Muscle layer of colon (tissue), 2 donors: ENCODE data around the gene RINL.

Experiments
- H3K27ac ChIP-seq: one replicate; pipeline ENCODE4 v1.7.0; 2013; ENCODE audit warnings: low read depth, mild to moderate bottlenecking, low read length, moderate library complexity
- H3K27me3 ChIP-seq, 2 donors: one replicate each; pipeline ENCODE4 v1.7.0; 2013; ENCODE audit warnings: low read length in 2 of 2, mild to moderate bottlenecking in 2 of 2; ENCODE audit not compliant: insufficient read depth in 2 of 2, control insufficient read depth in 1 of 2
- H3K36me3 ChIP-seq: one replicate; pipeline ENCODE4 v1.7.0; 2013; ENCODE audit warnings: mild to moderate bottlenecking, low read length; ENCODE audit not compliant: insufficient read depth
- H3K4me1 ChIP-seq: one replicate; pipeline ENCODE4 v1.7.0; 2013; ENCODE audit warnings: mild to moderate bottlenecking, low read length; ENCODE audit not compliant: insufficient read depth
- H3K4me3 ChIP-seq, 2 donors: one replicate each; pipeline ENCODE4 v1.7.0; 2013; ENCODE audit warnings: low read length in 2 of 2, low read depth in 1 of 2, mild to moderate bottlenecking in 1 of 2, moderate library complexity in 1 of 2
- H3K9ac ChIP-seq: one replicate; pipeline ENCODE4 v1.7.0; 2013; ENCODE audit warnings: low read length
- H3K9me3 ChIP-seq: one replicate; pipeline ENCODE4 v1.7.0; 2013; ENCODE audit warnings: mild to moderate bottlenecking, low read length
- donor health status: abdominal sarcoma.
- donor health status: Adenocarcinoma of cecum.

RINL gene, protein sequence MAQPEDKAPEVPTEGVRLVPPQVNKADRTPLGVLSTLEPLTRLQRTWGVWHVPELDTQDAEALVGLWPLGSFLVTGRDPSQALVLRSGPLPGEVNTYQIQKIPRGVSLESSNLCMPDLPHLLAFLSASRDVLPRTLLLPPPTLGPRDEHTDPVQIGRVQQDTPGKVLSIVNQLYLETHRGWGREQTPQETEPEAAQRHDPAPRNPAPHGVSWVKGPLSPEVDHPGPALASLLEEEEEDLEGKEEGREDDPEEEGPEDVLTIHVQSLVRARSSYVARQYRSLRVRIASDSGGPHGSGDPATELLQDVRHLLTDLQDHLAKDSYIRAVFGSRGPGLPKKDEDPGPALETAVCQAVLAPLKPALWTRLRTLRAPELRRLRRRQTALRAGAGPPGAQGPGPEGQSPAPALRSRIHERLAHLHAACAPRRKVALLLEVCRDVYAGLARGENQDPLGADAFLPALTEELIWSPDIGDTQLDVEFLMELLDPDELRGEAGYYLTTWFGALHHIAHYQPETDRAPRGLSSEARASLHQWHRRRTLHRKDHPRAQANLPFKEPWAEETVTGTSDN

DNA sequence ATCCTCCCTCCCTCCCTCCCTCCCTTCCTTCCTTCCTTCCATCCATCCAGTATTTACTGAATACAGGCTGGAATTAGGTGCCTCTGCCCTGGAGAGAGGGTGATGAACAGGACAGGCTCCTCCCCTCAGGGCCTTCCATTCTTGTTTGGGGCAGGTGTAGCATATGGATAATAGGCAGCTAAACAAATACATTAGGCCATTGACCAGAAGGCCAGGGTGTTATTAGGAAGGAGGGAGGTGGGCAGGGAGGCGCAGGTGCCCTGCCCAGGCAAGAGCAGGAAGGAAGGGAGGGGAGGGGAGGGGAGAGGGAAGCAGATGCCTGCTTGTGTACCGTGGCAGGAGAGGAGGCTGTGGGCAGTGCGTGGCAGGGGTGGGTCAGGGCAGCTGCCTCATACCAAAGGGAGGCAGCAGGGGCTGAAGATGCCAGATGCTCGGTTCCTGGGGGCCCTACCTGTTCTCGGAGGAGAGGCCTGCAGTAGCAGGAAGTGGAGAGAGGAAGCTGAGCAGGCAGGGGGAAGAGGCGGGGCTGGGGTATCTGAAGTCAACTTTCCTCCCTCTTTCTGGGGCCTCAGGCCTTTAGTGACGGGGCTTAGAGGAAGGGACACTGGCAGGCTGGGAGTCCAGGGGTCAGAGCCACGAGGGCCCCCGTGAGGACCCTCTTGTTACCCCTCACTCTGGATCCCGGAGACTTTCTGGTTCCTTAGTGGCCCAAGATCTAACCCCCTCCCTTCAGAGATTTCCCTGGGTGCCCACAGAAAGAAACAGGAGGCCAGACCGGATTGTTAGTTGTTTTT lies at the start of gene RINL:
RINL (minus strand) TSS at position 495 of the 794 bp plus-strand sequence. CDS start 1,533 bp downstream, outside the sequence.
- Histone ChIP-seq H3K9ac (no peak within 1 kb of the TSS), H3K4me3 (no peak within 1 kb of the TSS), H3K4me1 (no peaks in the 10 kb centered on the region), H3K36me3 (peaks cover 26% of the 10 kb centered on the region), H3K27me3 (no peaks in the 10 kb centered on the region), H3K9me3 (no peaks in the 10 kb centered on the region), H3K27ac (no peak within 1 kb of the TSS)

DNA sequence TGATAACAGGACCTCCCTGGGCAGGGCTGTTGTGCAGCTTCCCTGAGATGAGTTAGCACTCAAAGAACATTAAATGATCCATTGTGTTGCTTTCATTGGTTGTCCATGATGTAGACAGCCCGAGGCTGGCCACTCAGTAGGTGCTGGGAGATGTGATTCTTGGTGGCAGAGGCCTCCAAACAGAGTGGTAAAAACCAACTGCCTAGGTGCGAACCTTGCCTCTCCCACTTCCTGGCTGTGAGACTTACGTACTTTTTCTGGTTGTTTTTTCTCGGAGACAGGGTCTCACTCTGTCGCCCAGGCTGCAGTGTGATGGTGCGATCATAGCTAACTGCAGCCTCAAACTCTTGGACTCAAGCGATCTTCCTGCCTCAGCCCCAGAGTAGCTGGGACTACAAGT lies 46.3 kb upstream of the RINL start:
- Histone ChIP-seq H3K9me3 (no peaks in the 10 kb centered on the region), H3K36me3 (peaks cover 8% of the 10 kb centered on the region), H3K27ac (no peak overlapping the region), H3K27me3 (no peaks in the 10 kb centered on the region), H3K9ac (no peak overlapping the region), H3K4me1 (peaks cover 2% of the 10 kb centered on the region), H3K4me3 (no peak overlapping the region)

DNA sequence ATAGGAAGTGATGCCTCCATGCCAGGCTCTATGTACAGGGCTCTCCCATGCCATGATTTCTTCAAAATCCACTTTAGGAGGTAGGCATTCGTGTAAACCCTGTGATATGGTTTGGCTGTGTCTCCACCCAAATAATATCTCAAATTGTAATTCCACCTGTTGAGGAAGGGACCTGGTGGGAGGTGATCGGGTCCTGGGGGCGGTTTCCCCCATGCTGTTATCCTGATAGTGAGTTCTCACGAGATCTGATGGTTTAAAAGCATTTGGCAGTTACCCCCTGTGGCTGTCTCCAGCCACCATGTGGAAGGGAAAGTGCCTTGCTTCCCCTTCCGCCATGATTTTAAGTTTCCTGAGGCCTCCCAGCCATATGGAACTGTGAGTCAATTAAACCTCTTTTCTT lies 44.4 kb upstream of the RINL start:
- Histone ChIP-seq H3K9ac (no peak overlapping the region), H3K27me3 (no peaks in the 10 kb centered on the region), H3K27ac (no peak overlapping the region), H3K4me3 (no peak overlapping the region), H3K4me1 (no peaks in the 10 kb centered on the region), H3K9me3 (no peaks in the 10 kb centered on the region), H3K36me3 (peaks cover 8% of the 10 kb centered on the region)

DNA sequence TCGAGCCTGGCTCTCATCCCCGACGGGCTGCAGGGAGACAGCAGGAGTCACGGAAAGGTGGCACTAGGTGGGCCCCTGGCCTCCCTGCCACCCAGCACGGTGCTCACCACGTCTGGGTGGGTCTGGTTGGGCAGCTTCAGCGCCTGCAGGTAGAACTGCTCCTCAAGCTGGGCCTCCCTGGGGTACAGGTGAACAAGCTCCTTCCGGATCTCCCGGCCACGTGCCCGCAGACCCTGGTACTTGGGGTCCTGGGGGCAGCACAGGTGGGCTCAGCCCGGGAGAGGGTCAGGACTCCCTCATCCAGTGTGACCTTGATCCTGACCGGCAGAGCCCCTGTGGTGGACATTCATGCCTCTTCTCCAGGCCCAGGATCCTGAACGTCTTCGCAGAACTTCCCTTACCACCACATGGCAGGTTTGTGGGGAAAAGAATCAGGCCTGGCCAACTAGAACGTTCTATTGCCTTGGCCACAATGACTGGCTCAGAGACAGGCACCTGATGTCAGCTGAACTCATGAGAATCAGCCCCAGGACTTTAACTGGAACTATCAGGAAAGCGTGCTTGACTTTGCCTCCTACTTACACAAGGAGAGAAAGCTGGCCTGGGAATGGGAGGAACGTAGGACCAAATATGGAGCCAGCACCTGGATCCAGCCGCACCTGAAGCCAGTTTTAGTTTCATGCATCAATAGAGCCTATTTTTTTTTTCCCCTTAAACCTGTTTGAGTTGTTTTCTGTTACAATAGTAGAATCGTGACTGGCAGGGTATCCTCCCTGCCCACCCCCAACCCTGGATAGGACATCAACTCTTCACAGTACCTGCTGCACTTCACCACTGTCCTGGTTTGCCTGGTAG lies 43.6 kb upstream of the RINL start:
- Histone ChIP-seq H3K9ac (no peak overlapping the region), H3K9me3 (no peaks in the 10 kb centered on the region), H3K36me3 (peaks cover 8% of the 10 kb centered on the region), H3K4me3 (no peak overlapping the region), H3K27ac (no peak overlapping the region), H3K4me1 (no peaks in the 10 kb centered on the region), H3K27me3 (no peaks in the 10 kb centered on the region)

DNA sequence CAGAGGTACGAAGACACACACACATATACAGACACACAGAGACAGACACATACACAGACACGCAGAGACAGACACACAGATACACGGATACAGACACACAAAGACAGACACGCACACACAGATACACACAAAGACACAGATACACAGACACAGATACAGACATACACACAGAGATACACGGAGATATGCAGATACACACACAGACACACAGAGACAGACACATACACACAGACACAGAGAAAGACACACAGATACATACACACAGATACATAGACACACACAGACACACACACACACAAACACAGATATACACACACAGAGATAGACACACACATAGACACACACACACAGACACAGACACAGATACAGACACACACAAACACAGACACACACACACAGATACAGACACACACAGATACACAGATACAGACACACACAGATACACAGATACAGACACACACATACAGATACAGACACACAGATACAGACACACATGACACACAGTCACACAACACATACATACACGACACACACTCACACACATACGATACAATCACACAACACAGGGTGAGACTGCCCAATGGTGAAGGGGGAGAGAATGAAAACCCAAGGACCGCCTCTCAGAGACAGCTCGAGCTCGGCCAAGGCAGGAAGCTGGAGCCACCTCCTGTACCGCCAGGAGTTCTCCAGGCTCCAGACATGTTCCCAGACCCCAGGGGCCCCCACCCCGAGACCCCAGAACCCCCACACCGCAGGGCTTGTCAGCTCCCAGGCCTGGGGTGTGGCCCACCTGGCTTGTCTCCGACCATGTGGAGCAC lies 42.7 kb upstream of the RINL start:
- Histone ChIP-seq H3K4me1 (no peaks in the 10 kb centered on the region), H3K4me3 (no peak overlapping the region), H3K9me3 (no peaks in the 10 kb centered on the region), H3K9ac (no peak overlapping the region), H3K27ac (no peak overlapping the region), H3K36me3 (peaks cover 8% of the 10 kb centered on the region), H3K27me3 (no peaks in the 10 kb centered on the region)

DNA sequence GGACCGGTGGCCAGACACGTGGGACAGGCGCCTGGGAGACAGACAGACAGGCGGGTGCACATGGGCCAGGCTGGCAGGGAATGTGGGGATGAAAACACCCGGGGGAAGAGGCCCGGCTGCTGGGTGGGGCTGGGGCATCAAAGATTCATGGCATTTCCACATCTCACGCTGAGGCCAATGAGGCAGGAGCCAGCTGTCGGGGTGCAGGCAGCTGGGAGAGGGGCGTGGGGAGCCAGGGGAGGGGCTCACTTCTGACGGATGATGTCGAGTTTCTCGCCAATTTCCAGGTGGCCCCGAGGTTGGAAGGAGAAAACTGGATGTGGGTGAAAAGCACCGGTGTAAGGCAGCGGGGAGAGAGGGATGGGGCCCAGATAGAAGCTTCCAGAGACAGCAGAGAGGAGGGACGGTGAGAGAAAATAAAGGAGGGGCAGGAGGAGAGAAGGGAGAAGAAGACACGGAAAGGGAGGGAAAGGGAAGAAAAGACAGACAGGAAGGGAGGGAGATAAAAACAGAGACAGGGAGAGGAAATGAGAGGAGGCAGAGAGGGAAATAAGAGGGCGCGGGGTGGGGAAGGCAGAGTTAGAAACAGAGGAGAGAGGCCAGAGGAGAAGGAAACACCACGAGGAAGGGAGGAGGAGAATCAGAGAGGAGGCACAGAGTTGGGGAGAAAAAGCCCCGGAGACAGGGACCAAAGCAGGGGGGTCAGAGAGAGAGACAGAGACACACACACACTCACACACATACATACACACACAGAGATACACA lies 41.9 kb upstream of the RINL start:
- Histone ChIP-seq H3K36me3 (peaks cover 8% of the 10 kb centered on the region), H3K9me3 (no peaks in the 10 kb centered on the region), H3K27ac (no peak overlapping the region), H3K27me3 (no peaks in the 10 kb centered on the region), H3K4me3 (no peak overlapping the region), H3K9ac (no peak overlapping the region), H3K4me1 (no peaks in the 10 kb centered on the region)

DNA sequence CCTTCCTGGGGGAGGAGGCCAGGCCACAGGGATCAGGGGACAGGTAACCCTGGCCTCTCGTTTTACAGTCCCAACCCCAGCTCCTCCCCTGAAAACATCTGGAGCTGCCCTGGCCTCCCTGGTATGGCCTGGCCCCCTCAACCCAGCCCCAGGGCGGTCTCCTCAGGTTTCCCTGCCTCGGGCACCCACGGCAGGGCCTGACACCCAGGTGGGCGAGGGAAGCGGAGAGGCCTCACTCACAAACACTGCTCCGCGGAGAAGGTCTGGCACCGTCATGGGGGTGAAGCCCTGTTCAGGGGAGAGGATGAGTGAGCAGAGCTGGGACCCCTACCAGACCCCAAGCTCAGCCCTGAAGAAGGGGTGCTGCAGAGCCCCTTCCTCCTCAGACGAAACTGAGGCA lies 40.5 kb upstream of the RINL start:
- Histone ChIP-seq H3K9ac (no peak overlapping the region), H3K9me3 (no peaks in the 10 kb centered on the region), H3K4me1 (no peaks in the 10 kb centered on the region), H3K27me3 (no peaks in the 10 kb centered on the region), H3K36me3 (no peaks in the 10 kb centered on the region), H3K27ac (no peak overlapping the region), H3K4me3 (no peak overlapping the region)

DNA sequence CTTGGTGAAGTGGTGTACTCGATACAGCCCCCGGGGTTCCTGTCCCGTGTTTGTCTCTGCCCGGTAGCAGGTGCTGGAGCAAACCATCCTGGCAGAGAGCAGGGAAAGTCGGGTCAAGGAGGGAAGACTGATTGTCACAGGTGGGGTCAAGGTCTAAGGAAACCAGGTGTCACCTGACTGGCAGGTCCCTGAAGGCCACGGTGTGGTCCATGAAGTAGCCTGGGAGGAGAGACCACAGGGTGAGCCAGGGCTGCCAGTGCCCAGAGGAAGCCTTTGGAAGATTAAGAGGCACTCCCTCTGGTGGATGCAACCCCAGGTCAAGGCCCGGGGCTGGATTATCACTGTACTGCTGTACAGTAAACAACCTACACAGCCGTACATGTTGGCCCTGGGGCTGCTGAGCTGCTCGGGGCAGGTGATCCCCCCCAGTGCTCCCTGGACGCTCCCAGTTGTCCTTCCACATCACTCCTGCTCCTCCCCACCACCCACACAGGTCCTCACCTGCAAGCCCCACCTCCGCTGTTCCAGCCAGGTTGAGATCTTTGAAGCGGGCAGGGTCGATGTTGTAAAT lies 39.9 kb upstream of the RINL start:
- Histone ChIP-seq H3K27me3 (no peaks in the 10 kb centered on the region), H3K9me3 (no peaks in the 10 kb centered on the region), H3K4me1 (no peaks in the 10 kb centered on the region), H3K27ac (no peak overlapping the region), H3K9ac (no peak overlapping the region), H3K36me3 (no peaks in the 10 kb centered on the region), H3K4me3 (no peak overlapping the region)

DNA sequence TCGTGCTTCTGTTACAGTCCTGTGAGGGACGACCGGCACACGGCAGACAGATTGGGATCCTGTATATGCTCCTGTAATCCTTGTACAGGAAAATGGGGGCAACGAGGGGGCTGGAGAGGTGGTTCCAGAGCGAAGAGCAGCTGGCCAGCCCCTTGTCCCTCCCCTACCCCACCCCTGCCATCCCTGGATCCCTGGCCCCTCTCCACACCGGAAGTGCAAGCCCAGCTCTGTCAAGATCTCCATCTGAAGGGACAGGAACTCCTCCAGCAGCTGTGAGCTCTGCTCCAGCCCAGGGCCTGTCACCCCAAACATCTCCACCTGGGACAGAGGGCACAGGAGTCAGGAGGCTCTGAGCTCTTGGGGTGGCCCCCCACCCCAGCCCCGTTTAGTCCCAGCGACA lies 39.4 kb upstream of the RINL start:
- no peak overlapping the region for H3K27ac ChIP-seq
- H3K36me3 ChIP-seq = no peaks in the 10 kb centered on the region
- H3K4me1 ChIP-seq = no peaks in the 10 kb centered on the region
- no peaks in the 10 kb centered on the region for H3K27me3 ChIP-seq
- no peak overlapping the region for H3K9ac ChIP-seq
- no peaks in the 10 kb centered on the region for H3K9me3 ChIP-seq
- H3K4me3 ChIP-seq = no peak overlapping the region
